BLaER1 (cell line): ENCODE measurements around the gene ACSF3.
"Not testable (repeated sequence)": the region's sequence is repeated elsewhere in the genome, so short reads cannot be mapped to it uniquely, and the experiment has no call there.

ENCODE experiments used
- H3K27ac ChIP-seq: shearing (Covaris generic); formaldehyde crosslinking; 2 replicates; pipeline ENCODE4 v1.8.1; 2022
- H3K27me3 ChIP-seq: shearing (Covaris generic); formaldehyde crosslinking; 2 replicates; pipeline ENCODE4 v1.8.1; 2022
- H3K36me3 ChIP-seq: shearing (Covaris generic); formaldehyde crosslinking; 2 replicates; pipeline ENCODE4 v1.8.1; 2022
- H3K4me1 ChIP-seq: shearing (Covaris generic); formaldehyde crosslinking; 2 replicates; pipeline ENCODE4 v1.8.1; 2022
- H3K4me2 ChIP-seq: shearing (Covaris generic); formaldehyde crosslinking; 2 replicates; pipeline ENCODE4 v1.8.1; 2022
- H3K4me3 ChIP-seq: shearing (Covaris generic); formaldehyde crosslinking; 2 replicates; pipeline ENCODE4 v1.8.1; 2022
- H3K9ac ChIP-seq: shearing (Covaris generic); formaldehyde crosslinking; 2 replicates; pipeline ENCODE4 v1.8.1; 2022
- H3K9me3 ChIP-seq: shearing (Covaris generic); formaldehyde crosslinking; 2 replicates; pipeline ENCODE4 v1.8.1; 2022
- H4K20me1 ChIP-seq: shearing (Covaris generic); formaldehyde crosslinking; 2 replicates; pipeline ENCODE4 v1.8.1; 2022
- Cebpa-rat ChIP-seq: shearing (Covaris generic); IDR thresholded peaks from 2 replicates; pipeline ENCODE4 v1.8.1; 2022

ACSF3 gene

DNA sequence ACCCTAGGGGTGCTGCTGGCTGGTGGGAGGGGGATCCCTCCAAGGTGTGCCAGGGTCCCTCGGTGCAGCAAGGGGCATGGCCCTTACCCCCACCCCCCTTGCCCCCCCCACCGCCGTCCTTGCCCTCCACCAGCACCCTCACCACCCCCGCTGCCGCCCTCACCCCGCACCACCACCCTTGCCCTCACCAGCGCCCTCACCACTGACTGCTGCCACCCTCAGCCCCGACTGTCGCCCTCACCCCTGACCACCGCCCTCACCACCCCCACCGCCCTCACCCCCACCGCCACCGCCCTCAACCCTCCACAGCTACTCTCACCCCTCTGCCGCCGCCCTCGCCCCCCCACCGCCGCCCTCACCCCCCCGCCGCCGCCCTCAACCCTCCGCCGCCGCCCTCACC lies 23.1 kb upstream of the ACSF3 start:
- no peak overlapping the region for H3K4me2 ChIP-seq
- no peaks in the 10 kb centered on the region for H3K36me3 ChIP-seq
- peaks cover 22% of the 10 kb centered on the region for H3K9me3 ChIP-seq
- no peak for TF ChIP-seq Cebpa-rat
- H4K20me1 ChIP-seq, result no peaks in the 10 kb centered on the region
- H3K27ac ChIP-seq, result no peak overlapping the region
- no peak overlapping the region for H3K9ac ChIP-seq
- H3K27me3 ChIP-seq, result no peaks in the 10 kb centered on the region; the same call in 1 of the 2 replicates
- H3K4me1 ChIP-seq, result peaks cover 36% of the 10 kb centered on the region
- no peak overlapping the region for H3K4me3 ChIP-seq

DNA sequence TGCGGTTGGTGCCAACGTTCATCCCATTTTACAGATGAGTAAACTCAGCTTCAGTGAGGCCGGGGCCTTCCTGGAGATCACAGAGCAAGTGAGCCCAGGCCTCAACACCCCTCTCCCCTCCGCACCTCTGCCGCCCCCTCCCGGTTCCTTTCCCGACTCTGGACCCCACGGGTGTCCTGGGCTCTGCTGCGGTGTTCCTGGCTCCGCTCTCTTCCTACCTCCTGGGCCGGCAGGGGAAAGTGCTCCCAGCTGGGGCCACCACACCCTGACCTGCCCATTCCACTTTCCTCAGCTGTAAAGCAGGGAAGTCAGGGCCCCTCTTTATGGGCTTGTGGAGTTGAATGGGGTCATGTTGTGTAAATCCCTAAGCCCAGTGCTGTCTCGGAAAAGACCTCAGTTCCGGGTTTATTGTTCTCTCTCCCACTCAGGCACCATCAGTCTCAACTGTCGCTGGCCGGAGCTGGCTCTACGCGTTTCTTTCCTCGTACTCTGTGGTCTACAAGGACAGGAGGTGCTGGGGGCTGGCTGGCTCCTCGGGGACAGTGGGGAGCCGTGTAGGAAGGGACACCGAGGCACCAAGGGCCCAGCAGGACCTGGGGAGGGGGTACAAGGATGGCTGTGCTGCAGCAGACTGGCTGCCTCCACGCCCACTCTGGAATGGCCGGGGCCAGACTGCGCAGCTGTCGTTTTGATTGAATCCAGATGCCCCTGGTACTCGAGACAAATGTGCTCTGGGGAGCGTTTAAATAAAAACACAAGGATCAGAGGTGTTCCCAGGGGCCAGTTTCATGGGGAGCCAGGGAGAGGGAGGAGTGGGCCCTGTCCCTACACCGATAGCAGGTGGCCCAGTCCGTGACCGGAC lies 21.7 kb upstream of the ACSF3 start:
- Histone ChIP-seq H3K4me3 (no peak overlapping the region), H3K36me3 (no peaks in the 10 kb centered on the region), H4K20me1 (no peaks in the 10 kb centered on the region), H3K9ac (no peak overlapping the region), H3K4me1 (peaks cover 22% of the 10 kb centered on the region), H3K27me3 (no peaks in the 10 kb centered on the region; the same call in 1 of the 2 replicates), H3K9me3 (peaks cover 33% of the 10 kb centered on the region), H3K27ac (0 out of 2 replicates have a peak overlapping the region, but pooled peaks have one; percentile 9), H3K4me2 (no peak overlapping the region)
- TF ChIP-seq Cebpa-rat, result no peak

DNA sequence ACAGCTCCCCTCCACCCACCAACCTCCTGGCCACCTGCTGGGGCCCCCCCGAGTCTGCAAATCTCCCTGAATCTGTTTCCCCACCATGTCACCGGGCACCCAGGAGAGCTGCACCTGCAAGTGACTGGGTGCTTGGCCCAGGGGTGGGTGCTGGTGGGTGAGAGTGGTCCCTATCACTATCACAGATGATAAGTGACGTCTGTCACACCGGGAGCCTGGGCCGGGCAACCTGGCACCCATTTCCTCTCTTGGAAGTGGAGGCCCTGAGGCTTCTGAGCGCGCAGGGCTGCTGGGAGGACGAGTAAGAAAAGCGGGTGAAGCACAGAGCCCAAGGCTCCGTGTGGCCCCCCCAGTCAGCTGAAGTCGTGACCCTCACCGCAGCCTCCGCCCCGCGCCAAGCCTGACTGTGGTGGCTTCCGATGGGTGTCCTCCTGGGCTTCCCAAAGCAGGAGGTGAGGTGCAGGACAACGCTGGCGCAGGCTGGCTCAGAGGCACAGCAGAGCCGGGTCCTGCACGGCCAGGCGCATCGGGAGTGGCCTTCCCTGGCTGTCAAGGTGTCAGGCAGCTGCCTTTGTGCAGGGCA lies 21.0 kb upstream of the ACSF3 start:
- peaks cover 33% of the 10 kb centered on the region for H3K9me3 ChIP-seq

DNA sequence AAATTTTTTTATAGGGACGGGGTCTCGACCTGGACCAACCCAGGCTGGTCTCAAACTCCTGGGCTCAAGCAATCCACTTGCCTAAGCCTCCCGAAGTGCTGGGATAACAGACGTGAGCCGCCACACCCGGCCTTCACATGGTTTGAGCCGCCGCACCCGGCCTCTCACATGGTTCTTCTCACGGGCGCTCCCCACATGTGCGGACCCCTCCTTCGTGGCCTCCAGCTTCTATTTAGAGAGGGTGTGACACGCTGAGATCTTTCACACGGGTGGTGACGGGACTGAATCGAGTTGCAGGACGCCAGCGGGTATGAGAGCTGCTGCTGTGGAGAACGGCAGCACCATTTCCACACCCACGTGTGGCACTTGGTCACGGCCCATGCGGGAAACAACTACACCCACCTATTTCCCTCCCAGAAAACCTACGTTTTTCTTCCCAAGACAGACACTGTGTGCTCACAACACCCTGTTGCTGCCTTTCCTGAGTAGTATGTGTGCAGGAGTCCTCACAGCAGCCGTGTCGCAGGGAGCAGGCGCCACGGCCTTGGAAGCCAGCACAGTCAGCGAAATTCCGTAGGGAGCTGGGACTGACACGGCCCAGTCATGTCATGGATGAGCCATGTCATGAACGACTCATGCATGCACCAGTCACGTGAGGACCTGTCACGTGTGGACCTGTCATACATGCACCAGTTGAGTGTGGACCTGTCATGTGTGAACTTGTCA lies 20.1 kb upstream of the ACSF3 start:
- Histone ChIP-seq H3K4me1 (peaks cover 7% of the 10 kb centered on the region), H3K4me3 (no peak overlapping the region), H3K9ac (no peak overlapping the region), H3K9me3 (peaks cover 33% of the 10 kb centered on the region), H3K36me3 (no peaks in the 10 kb centered on the region), H3K4me2 (no peak overlapping the region), H3K27ac (no peak overlapping the region), H4K20me1 (no peaks in the 10 kb centered on the region), H3K27me3 (no peaks in the 10 kb centered on the region)
- TF ChIP-seq Cebpa-rat, result no peak

More for the DNA sequence above, 21.0 kb upstream of the ACSF3 start:
- peaks cover 15% of the 10 kb centered on the region for H3K4me1 ChIP-seq
- no peaks in the 10 kb centered on the region for H4K20me1 ChIP-seq
- no peak for TF ChIP-seq Cebpa-rat
- H3K9ac ChIP-seq, result no peak overlapping the region
- no peaks in the 10 kb centered on the region for H3K36me3 ChIP-seq
- H3K27ac ChIP-seq, result no peak overlapping the region
- no peak overlapping the region for H3K4me3 ChIP-seq
- no peaks in the 10 kb centered on the region for H3K27me3 ChIP-seq
- no peak overlapping the region for H3K4me2 ChIP-seq

DNA sequence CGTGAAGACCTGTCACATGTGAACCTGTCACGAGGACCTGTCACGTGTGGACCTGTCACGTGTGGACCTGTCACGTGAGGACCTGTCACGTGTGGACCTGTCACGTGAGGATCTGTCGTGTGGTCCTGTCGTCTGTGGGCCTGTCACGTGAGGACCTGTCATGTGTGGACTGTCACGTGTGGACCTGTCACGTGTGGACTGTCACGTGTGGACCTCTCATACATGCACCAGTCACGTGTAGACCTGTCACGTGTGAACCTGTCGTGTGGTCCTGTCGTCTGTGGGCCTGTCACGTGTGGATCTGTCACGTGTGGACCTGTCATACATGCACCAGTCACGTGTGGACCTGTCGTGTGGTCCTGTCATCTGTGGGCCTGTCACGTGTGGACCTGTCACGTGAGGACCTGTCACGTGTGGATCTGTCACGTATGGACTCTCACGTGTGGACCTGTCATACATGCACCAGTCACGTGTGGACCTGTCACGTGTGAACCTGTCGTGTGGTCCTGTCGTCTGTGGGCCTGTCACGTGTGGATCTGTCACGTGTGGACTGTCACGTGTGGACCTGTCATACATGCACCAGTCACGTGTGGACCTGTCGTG lies 19.5 kb upstream of the ACSF3 start:
- not testable (repeated sequence) for H3K4me2 ChIP-seq, H3K9ac ChIP-seq, H3K4me3 ChIP-seq, H4K20me1 ChIP-seq, H3K36me3 ChIP-seq, H3K4me1 ChIP-seq, H3K27ac ChIP-seq, H3K27me3 ChIP-seq
- peaks cover 33% of the 10 kb centered on the region for H3K9me3 ChIP-seq

DNA sequence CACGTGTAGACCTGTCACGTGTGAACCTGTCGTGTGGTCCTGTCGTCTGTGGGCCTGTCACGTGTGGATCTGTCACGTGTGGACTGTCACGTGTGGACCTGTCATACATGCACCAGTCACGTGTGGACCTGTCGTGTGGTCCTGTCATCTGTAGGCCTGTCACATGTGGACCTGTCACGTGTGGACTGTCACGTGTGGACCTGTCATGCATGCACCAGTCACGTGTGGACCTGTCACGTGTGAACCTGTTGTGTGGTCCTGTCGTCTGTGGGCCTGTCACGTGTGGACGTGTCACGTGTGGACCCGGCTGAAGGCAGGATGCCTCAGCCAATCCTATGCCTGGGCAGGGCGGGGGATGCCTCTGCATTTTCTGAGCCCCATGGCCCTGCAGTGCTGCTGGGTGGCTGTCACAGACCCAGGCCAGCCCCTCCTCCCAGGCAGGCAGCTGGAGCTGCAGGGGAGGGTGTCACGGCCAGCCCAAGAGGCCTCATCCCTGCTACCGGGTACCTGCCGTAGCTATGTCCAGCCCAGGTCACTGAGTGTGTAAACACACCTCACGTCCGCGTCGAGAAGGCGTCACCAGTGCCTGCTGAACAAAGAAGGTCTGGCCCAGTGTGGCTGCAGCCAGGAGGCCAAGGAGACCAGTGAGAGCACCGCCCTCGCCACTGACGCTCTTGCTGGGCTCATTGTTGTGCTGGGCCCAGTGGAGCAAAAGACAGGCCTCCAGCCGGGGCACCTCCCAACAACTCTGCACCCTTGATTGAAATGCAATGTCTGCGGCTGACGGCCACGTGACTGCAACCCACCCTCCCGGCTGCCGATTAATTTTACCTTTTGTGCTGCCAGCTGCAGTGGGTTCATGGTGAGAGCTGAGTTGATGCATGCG lies 18.6 kb upstream of the ACSF3 start:
- H3K27me3 ChIP-seq, result no peaks in the 10 kb centered on the region
- H3K36me3 ChIP-seq, result no peaks in the 10 kb centered on the region
- no peaks in the 10 kb centered on the region for H4K20me1 ChIP-seq
- no peak overlapping the region for H3K9ac ChIP-seq
- peaks cover 33% of the 10 kb centered on the region for H3K9me3 ChIP-seq
- no peak overlapping the region for H3K27ac ChIP-seq
- TF ChIP-seq Cebpa-rat, result no peak
- H3K4me1 ChIP-seq, result no peaks in the 10 kb centered on the region
- H3K4me2 ChIP-seq, result no peak overlapping the region
- H3K4me3 ChIP-seq, result no peak overlapping the region

DNA sequence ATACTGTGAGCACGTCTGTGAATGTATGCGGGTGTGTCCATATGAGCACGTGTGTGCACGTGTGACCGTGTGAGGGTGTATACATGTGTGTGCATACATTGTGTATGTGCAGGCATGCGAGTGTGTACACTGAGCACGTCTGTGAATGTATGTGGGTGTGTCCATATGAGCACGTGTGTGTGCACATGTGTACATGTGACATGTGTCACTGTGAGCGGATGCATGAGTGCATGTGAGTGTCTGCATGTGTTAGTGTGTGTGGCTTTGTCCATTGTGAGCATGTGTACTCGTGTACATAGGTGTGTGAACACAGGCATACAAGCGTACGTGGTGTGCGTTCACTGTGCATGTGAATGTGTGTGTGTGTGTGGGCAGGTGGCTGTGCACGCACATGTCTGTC lies 17.5 kb upstream of the ACSF3 start:
- Histone ChIP-seq H3K27ac (no peak overlapping the region), H3K27me3 (no peaks in the 10 kb centered on the region), H4K20me1 (no peaks in the 10 kb centered on the region), H3K36me3 (no peaks in the 10 kb centered on the region), H3K4me2 (no peak overlapping the region), H3K4me1 (peaks cover 3% of the 10 kb centered on the region), H3K9me3 (peaks cover 33% of the 10 kb centered on the region), H3K9ac (no peak overlapping the region), H3K4me3 (no peak overlapping the region)
- no peak for TF ChIP-seq Cebpa-rat

DNA sequence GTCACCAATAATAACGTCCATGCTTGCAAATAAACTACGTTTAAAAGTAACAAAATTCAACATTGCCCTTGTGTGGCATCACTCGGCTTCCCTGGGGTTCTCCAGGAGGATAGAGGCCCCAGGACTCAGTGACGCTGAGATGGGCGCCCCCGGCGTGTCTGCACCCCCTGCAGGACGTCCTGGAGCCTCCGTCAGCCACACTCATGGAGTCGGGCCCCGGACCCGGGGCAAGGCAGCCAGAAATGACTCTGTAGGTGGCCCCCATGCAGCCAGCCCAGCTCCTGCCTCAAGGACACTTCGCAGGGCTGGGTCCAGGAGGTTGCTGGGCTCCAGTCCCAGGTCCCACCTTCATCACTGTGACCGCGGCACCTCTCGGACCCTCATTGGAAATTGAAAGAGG lies 16.6 kb upstream of the ACSF3 start:
- H3K9me3 ChIP-seq, result peaks cover 33% of the 10 kb centered on the region
- H3K36me3 ChIP-seq, result no peaks in the 10 kb centered on the region
- no peaks in the 10 kb centered on the region for H3K27me3 ChIP-seq
- H3K4me3 ChIP-seq, result no peak overlapping the region
- H3K9ac ChIP-seq, result no peak overlapping the region
- H4K20me1 ChIP-seq, result no peaks in the 10 kb centered on the region
- peaks cover 9% of the 10 kb centered on the region for H3K4me1 ChIP-seq
- no peak overlapping the region for H3K4me2 ChIP-seq
- TF ChIP-seq Cebpa-rat, result no peak
- no peak overlapping the region for H3K27ac ChIP-seq

DNA sequence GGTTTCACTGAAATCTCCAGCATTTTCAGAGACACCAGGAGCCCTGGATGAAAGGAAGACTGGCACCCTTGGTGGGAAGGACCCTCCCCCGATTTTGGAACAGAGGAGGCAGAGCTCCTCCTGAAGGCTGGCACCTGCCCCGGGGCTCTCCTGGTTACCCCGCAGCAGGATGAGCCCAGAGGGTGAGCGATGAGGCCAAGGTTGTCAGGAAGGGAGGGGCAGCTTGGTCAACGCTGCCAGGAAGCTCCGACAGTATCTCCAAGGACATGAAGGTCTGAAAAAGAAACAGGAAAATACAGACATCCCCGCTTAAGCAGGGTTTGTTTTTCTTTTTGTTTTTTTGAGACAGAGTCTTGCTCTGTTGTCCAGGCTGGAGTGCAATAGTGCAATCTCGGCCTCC lies 15.5 kb upstream of the ACSF3 start:
- TF ChIP-seq Cebpa-rat, result no peak
- H3K4me1 ChIP-seq, result peaks cover 9% of the 10 kb centered on the region

More for the DNA sequence above, 15.5 kb upstream of the ACSF3 start:
- Histone ChIP-seq H3K36me3 (no peaks in the 10 kb centered on the region), H3K4me3 (no peak overlapping the region), H4K20me1 (no peaks in the 10 kb centered on the region), H3K27ac (no peak overlapping the region), H3K4me2 (no peak overlapping the region), H3K9ac (no peak overlapping the region), H3K27me3 (no peaks in the 10 kb centered on the region), H3K9me3 (peaks cover 33% of the 10 kb centered on the region)
